GM18951 (cell line): Measurements from ENCODE around the gene SMYD3.

Source experiments
- POLR2A ChIP-seq: IDR thresholded peaks from 4 replicates; pipeline ENCODE4 v1.6.1; 2011; ENCODE audit warnings: mild to moderate bottlenecking; ENCODE audit not compliant: insufficient read length, insufficient read depth; ENCODE audit errors: extremely low read depth
- in situ Hi-C: fragments of 300-500 bp; cut with MboI; formaldehyde crosslinking; loops from one replicate; pipeline ENCODE4 v1.12.0; 2022; ENCODE audit warnings: low sequenced_read_pairs, mixed read lengths, inconsistent platforms; ENCODE audit not compliant: unreplicated experiment

SMYD3 gene

DNA sequence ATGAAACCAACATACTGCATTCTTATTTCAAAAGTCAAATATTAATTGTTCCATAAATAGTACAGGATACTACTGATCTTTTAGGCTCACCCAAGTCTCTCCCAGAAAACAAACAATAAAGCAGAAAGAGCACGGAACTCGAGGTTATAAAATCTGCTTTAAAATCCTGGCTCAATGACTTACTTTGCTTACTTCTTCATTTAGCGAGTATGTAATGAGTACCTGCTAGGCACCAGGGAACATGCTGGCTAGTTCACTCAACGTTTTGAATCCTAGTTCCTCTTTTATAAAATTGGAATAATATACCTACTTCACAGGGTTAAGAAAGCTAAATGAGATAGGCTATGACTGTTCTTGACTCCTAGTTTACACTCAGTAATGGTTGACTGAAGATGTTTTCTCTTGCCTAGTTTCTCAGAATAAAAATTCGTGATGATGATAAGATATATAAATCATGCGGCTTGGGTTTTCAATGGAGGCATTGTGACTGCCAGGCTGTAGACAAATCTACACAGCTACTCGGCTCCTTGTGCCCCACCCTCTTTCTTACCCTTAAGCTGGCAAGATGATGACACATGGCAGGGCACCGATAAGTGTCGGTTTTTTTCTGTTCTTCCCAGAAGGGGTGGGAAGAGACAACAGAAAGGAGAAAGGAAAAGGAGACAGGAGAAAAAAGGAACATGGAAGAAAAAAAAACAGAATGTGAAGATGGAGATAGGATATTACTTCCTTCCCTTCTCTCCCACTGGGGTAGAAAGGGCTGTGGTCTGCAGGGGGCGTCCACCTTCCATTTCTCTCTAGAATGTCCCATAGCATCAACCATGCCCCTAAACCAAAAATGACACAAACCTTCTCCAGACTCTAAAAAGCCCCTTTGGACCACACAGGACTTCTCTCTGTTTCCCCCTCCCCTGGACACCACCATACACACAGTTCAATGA lies 507.1 kb downstream of the SMYD3 start:
- TF ChIP-seq POLR2A: no peak
- in situ Hi-C loops: loop anchor here (5.0 kb wide), 1 partner anchor 838 kb away; no protein-coding TSS in a partner anchor

DNA sequence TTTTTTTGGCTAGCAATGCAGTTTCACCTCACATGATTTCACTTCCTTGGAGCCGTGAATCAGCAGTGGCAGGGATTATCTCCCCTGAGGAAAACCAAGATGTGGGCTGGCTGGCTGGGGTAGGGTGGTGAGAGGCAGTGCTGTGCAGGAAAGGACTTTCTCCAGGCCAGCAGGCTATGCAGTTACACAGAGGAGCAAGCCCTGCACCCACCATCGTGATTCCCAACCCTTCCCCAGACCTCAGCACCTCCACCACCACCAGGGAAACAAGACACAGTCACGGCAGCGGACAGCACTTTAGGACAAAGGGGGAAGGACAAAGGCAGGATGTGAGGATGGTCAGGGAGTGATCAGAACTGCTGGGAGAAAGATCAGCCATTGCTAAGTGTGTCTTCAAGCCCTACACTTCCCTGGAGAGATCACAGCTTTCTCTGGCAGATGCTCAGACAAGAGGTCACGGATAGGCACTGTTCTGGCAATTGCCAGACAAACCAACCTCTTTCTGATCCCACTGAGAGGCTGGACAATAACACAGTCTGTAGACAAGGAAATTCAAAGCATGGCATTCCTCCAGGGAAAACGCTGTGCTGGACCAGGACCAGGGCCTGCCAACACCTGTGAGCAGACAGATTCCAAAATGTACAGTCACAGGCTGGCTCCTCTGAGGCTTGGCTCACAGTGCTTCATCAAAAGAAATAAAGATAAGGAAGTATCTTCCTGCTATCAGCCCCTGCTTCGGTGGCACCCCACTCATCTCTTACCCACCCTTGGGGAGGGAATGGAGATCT lies 509.4 kb downstream of the SMYD3 start:
- in situ Hi-C loops: no loop called here
- no peak for TF ChIP-seq POLR2A

DNA sequence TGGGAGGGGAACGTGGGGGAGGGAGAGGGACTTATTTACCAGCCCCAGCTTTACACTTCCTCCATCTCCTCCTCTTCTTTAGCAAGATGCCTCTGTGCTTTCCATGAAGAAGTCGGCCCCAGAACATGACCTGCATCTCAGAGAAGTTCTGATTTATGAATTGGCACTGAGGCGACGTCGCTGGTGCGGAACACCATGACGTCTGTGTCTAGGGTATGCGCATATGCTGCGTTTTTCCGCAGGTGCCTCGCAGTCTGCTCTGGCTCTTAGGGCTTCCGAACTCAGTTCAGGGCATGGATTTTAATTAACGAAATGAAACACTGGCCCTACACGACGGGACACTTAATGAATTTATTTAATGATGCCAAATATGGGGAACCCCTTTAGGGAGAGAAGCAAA lies 510.3 kb downstream of the SMYD3 start:
- in situ Hi-C loops: no loop called here

DNA sequence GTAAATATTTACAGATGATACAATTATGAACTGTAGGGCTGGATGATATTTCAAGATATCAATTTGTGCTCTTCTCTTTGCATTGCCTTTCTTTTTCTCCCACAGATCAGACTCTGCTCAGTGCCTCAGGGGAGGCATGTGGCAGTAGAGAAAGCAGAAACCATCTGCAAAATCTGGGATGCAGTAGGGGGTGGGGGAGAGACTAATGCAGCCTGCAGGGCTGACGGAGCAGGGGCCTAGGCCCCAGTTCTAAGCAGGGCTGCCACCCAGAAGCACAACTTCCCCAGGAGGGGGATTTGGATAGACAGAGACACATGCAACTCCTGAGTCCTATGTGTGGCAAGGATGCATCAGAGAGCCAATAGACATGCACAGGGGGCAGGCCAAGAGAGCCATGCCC lies 511.6 kb downstream of the SMYD3 start:
- in situ Hi-C loops: no loop called here

More for the DNA sequence above, 510.3 kb downstream of the SMYD3 start:
- no peak for TF ChIP-seq POLR2A

DNA sequence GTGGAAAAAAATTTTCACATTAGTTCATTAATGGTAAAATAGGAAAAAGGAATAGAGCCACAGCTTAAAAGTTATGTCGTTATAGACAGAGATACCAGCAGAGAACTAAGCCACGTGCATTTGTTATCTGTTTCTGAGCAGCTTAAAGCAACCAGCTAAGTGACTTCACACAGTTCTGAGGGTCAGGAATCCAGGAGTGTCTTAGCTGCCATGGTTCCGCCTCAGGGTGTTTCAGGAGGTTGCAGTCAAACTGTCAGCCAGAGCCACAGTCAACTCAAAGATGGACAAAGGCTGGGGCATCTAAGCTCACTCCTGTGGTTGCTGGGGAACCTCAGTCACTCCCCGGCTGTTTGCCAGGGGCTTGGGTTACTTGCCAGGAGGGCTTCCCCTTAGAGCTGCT lies 515.8 kb downstream of the SMYD3 start:
- in situ Hi-C loops: no loop called here

More for the DNA sequence above, 511.6 kb downstream of the SMYD3 start:
- no peak for TF ChIP-seq POLR2A

DNA sequence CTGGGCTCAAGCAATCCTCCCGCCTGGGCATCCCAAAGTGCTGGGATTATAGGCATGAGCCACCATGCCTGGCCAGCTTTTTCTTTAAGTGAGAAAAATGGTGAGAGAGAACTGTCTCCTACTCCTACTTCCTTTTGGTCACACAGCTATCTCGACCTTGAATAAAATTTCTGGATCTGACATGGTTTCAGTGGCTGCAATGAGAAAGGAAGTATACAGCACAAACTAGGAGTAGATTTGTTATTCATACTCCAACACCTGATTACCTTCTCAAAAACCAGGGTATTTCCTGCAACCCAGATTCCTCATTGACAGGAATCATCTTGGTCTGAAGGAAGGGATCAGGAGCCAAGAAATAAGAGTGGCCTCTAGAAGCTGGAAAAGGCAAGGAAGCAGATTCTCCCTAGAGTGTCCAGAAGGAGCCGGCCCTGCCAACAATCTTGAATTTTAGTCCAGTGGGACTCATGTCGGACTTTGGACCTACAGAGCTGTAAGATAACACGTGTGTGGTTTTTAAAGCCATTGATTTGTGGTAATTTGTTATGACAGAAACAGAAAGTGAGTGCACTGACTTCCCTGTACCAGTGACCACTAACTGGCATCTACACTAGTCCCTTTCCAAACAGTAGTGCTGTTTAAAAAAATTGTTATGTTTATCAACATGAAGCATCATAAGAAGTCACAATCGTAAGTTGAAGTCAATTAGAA lies 516.6 kb downstream of the SMYD3 start:
- in situ Hi-C loops: no loop called here
- no peak for TF ChIP-seq POLR2A

More for the DNA sequence above, 515.8 kb downstream of the SMYD3 start:
- TF ChIP-seq POLR2A: no peak

DNA sequence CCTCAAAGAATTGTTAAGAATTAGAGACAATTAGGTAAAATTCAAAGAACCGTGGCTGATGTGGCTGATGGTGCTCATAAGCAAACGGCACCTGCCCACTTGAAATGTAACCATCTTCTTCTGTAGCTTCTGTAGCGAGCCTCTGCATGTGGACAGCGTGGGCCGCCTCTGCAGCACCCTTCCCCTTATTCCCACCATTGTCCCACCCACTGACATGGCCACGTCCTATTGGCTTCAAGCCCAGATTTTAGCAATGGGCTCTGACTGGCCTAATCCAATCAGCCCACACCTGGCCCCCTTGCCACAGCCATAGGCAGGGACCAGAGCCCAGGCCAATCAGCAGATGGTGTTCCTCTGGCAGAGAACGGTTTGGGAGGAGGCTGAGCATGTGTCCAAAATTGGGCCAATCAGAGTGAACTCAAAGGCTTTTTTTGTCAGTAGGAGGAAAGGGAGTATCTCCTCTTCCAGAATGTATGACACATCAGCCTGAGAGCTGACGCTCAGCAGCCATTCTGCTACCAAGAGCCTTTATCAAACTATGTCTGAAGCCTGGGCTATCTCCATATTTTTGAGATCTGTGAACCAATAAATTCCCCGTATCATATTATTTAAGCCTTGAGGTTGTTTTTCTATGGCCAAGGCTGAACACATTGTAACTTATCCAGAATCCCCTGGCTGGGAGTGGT lies 518.5 kb downstream of the SMYD3 start:
- no peak for TF ChIP-seq POLR2A
- in situ Hi-C loops: no loop called here

DNA sequence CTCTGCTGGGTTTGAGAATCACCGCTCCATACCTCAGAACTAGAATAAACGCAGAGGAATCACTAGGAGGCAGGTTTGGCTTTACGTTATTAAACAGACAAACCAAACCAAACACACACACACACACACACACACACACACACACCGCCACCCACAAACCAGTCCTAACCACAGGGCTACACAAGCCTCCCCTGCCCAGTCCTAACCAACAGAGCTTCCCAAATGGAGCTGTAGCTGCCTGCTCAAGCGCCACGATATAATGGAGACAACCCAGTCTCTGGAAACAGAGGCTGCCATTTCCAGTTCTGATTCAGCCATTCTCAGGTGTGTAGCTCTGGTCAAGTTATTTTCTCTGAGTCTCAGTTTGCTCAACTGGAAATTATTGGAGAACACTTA lies 519.1 kb downstream of the SMYD3 start:
- in situ Hi-C loops: no loop called here
- TF ChIP-seq POLR2A: no peak

DNA sequence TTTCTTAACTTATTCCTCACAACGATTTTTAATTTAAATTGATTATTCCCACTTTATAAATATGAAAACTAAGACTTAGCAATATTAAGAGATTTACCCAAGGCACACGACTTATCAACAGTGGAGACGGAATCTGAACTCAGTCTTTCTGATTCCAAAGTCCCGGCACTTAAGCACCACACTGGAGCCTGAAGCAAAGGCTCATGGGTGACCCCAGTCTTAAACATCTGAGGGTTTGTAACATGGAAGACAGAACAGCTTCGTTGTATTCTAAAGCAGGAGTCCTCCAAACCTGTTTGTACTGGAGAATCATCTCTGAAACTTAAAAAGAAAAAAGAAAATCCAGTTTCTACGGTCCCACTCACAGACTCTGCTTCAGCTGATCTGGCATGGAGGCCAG lies 519.5 kb downstream of the SMYD3 start:
- no peak for TF ChIP-seq POLR2A
- in situ Hi-C loops: no loop called here

DNA sequence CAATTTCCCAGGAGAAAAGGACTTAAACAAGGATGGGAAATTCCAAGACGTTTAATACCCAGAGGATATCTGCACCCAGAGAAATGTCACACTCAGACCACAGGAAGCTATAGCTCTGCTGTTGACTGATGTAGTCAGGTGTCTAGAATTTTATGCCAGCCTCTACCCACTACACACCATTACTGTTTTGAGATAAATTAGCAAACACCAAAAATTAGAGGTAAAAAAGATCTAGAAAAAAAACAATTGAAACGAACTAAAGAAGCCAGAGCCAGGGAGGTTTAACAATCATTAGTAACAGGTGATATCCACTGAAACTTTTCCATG lies 519.9 kb downstream of the SMYD3 start:
- in situ Hi-C loops: no loop called here

DNA sequence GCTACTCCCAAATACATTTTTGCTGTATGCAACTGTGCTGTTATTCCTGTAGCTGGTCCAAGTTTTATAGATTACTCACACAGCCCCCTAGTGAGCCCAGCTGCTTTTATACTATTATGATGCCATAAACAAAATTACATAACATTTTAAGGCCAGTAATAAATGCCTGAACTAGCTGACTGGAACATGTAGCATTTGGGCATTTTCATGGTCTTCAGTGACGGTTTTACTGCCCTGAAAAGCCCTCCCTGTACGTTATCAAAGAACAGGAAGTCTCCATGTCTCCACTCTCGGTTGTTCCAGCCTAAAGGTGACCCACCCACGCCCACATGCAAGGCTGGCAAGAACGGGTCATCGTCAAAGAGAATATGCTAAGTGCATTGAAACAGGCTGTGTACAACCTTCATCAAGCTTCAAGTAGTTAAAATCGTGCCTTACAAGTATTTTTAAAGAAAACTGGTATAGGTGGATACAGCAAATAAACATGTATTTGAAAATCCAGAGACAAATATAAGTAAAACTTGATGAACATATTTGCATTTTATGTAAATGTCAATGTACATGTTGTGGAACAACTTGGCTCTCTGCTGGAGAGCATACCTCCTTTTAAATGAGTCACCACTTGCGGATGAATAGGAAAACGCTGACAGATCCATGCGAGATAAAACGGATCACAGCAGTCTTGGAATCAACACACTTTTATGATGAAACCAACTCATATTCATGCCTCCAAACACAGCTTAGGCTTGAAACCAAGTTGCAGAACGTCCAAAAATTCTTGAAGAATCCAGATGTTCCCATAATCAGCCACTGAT lies 520.5 kb downstream of the SMYD3 start:
- in situ Hi-C loops: no loop called here

More for the DNA sequence above, 519.9 kb downstream of the SMYD3 start:
- no peak for TF ChIP-seq POLR2A

More for the DNA sequence above, 520.5 kb downstream of the SMYD3 start:
- no peak for TF ChIP-seq POLR2A
